Bronchial epithelial cell (primary cell): ENCODE measurements around the gene OMG. TPM values are rescaled to one million over a fixed set of nuclear protein-coding genes. Genes with fewer than 3 reads are reported as not detected.

Experiments
- DNase-seq: peaks from one replicate; pipeline ENCODE4 v3.0.0-alpha.2; 2010; ENCODE audit warnings: low read depth
- FAIRE-seq: peaks from 2 replicates; lab custom pipeline; 2011; peaks lifted over from hg19 to GRCh38; lab: Jason Lieb, UNC
- H3K27me3 ChIP-seq: 2 replicates; pipeline ENCODE4 v1.5.1; 2011; ENCODE audit warnings: low read length; ENCODE audit not compliant: control insufficient read depth, insufficient read depth
- H3K36me3 ChIP-seq: 2 replicates; pipeline ENCODE4 v1.5.1; 2011; ENCODE audit warnings: low read length; ENCODE audit not compliant: control insufficient read depth, insufficient read depth
- H3K4me3 ChIP-seq: 2 replicates; pipeline ENCODE4 v1.5.1; 2011; ENCODE audit warnings: mild to moderate bottlenecking, low read depth, low read length, control low read depth
- total RNA-seq: library from RNA; depleted of rRNA; stranded (reverse); fragments of >200 nt; gene quantifications from 2 replicates; pipeline ENCODE4 v1.2.1, GENCODE V29; 2014
- TF ChIP-seq, protein P1 (sequence below): IDR thresholded peaks from 2 replicates; pipeline ENCODE4 v1.5.1; 2011; ENCODE audit warnings: mild to moderate bottlenecking, moderate library complexity, low read length, control low read depth, inconsistent platforms; ENCODE audit not compliant: insufficient read depth, severe bottlenecking

The OMG gene
- total RNA-seq, 1 donor from 2014 or later, result not detected

DNA sequence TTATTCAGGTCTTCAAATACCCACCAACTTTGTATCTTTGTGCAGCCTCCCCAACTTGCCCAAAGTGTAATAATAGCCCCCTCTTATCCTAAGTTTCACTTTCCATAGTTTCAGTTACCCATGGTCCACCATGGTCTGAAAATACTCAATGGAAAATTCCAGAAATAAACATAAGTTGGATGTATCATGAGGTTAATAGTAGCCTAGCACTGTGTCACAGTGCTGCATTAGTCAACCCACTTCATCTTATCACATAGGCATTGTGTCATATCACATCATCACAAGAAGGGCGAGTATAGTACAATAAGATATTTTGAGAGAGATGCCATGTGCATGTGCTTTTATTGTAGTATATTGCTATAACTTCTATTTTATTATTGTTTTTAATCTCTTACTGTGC is 21.9 kb downstream of the OMG start:
- DNase-seq (peak; percentile 58), FAIRE-seq (no peak)
- H3K36me3 ChIP-seq, result no peaks in the 10 kb centered on the region
- TF ChIP-seq, protein P1, sequence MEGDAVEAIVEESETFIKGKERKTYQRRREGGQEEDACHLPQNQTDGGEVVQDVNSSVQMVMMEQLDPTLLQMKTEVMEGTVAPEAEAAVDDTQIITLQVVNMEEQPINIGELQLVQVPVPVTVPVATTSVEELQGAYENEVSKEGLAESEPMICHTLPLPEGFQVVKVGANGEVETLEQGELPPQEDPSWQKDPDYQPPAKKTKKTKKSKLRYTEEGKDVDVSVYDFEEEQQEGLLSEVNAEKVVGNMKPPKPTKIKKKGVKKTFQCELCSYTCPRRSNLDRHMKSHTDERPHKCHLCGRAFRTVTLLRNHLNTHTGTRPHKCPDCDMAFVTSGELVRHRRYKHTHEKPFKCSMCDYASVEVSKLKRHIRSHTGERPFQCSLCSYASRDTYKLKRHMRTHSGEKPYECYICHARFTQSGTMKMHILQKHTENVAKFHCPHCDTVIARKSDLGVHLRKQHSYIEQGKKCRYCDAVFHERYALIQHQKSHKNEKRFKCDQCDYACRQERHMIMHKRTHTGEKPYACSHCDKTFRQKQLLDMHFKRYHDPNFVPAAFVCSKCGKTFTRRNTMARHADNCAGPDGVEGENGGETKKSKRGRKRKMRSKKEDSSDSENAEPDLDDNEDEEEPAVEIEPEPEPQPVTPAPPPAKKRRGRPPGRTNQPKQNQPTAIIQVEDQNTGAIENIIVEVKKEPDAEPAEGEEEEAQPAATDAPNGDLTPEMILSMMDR, result no peak
- no peak overlapping the region for H3K4me3 ChIP-seq
- H3K27me3 ChIP-seq, result no peaks in the 10 kb centered on the region

DNA sequence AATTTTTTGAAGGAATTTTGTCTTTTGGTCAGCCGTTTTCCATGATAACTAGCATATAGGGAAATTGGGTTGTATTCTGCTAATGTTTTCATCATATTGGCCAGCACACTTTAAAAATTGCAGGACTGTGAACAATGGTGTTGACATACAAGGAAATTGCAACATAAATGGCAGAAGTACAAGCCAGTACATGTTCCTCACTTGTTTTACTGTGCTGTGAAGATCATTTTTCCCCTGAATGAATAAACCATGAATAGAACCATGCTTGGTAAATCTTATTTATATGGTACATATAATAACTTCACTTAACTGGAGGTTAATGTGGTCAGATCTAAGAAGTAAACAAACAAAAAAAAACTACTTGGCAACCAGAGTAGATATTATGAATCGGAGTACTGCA is 22.8 kb downstream of the OMG start:
- H3K36me3 ChIP-seq, result no peaks in the 10 kb centered on the region
- DNase-seq, result peak; percentile 98
- TF ChIP-seq, protein P1, result no peak
- FAIRE-seq, result no peak
- H3K27me3 ChIP-seq, result no peaks in the 10 kb centered on the region
- no peak overlapping the region for H3K4me3 ChIP-seq

DNA sequence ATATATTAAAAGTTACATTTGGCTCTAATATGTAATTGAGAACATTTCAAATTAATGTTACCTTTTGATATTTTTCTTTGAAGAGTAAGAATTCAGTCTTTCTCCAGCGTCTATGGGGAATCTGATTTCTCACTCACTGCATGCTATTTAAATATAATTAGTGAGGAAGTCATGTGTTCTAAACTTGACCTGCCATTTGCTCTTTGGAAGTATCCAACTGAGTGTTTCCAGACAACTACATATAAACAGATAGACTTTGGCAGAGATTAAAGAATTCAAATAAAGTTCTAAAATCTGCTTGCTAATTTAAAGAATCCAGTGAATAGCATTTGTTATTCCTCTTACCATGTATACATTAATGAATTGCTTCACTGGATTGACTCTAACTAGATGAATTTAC is 23.5 kb downstream of the OMG start:
- TF ChIP-seq, protein P1, result no peak
- DNase-seq (no peak), FAIRE-seq (no peak)
- Histone ChIP-seq H3K4me3 (no peak overlapping the region), H3K36me3 (no peaks in the 10 kb centered on the region), H3K27me3 (no peaks in the 10 kb centered on the region)

DNA sequence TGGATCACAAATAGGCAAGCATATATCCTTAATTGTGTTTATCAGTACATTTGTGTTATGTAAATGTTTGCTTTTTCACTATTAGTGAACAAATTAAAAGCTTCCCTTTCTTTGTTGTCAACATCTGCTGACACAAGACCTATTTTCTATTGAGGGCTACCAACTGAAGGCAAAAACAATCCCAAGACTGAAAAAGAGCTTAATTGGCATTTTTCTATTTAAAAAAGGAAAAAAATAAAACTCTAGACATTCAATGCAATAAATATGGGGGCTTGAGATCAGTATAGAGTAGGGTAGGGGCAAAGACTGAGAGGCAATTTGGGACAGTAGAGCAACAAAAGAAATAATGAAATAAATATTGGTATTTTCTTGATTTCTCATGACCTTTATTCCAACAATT is 24.2 kb downstream of the OMG start:
- TF ChIP-seq, protein P1, result no peak
- no peaks in the 10 kb centered on the region for H3K27me3 ChIP-seq
- FAIRE-seq (no peak), DNase-seq (no peak)
- no peaks in the 10 kb centered on the region for H3K36me3 ChIP-seq
- H3K4me3 ChIP-seq, result no peak overlapping the region

DNA sequence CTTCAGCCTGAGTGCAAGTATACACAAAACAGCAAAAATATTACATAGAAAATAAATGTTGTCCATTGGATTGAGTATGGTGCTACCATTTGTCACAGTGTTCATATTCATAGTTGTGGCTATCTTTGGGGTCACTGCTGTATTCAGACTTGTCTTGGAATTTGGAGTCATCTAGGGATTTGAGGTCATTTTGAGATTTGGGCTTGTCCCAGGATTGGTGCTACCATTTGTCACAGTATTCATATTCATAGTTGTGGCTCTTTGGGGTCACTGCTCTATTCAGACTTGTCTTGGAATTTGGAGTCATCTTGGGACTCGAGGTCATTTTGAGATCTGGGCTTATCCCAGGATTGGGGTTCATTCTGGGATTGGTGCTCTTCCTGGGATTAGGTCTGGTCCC is 24.8 kb downstream of the OMG start:
- DNase-seq, result no peak
- TF ChIP-seq, protein P1, result no peak
- Histone ChIP-seq H3K27me3 (no peaks in the 10 kb centered on the region), H3K4me3 (no peak overlapping the region), H3K36me3 (no peaks in the 10 kb centered on the region)
- FAIRE-seq, result no peak

DNA sequence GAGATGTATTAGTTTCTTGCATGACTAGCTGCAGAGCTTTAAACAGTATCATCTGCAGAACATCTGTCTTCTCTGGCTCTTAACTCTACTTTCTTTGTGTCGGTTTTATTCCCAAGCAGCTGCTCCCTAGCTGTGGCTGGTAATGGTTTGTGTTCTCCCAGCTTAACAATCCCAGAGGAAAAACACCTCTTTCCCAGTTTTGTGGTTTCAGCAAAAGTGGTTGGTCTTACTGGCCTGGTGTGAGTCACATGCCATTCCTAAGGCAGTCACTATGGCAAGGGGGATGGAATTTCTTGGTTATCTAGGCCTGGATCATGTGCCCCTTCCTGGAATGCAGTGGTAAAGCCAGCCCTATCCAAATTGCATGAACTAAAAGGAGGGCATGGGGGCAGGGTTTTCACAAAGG is 27.5 kb downstream of the OMG start:
- Histone ChIP-seq H3K4me3 (no peak overlapping the region), H3K27me3 (no peaks in the 10 kb centered on the region), H3K36me3 (no peaks in the 10 kb centered on the region)
- TF ChIP-seq, protein P1, result no peak
- DNase-seq, result peak; percentile 87
- no peak for FAIRE-seq
